Panc1 (cell line): ENCODE results near the gene RIC8B. TPM values are rescaled to one million over a fixed set of nuclear protein-coding genes. Genes with fewer than 3 reads are reported as not detected.

Source experiments
- ATAC-seq: fragments of 200-7000 bp; cut with Tn5 transposase; 2 replicates; pipeline ENCODE4 v1.9.1; 2020; ENCODE audit warnings: mild to moderate bottlenecking, moderate library complexity
- BruUV-seq: library from RNA; stranded (reverse); fragments of 400-500 nt; replicated peaks from 2 replicates; lab custom pipeline; 2021; lab: Mats Ljungman, UMichigan
- CTCF ChIA-PET: fragments of 300-600 bp; sonication (Branson Sonifier 250); formaldehyde crosslinking; loops from one replicate; lab custom pipeline; 2022; ENCODE audit warnings: antibody characterized with exemption; lab: Charles Lee
- POLR2A ChIA-PET: fragments of 300-600 bp; sonication (Branson Sonifier 250); formaldehyde crosslinking; loops from one replicate; lab custom pipeline; 2022; ENCODE audit warnings: antibody characterized with exemption; lab: Charles Lee
- DNase-seq: peaks from one replicate; pipeline ENCODE4 v3.0.0-alpha.2; 2010; ENCODE audit warnings: low read depth, low spot score
- H3K27ac ChIP-seq: 2 replicates; pipeline ENCODE4 v1.5.1; 2011; ENCODE audit warnings: mild to moderate bottlenecking, low read length, inconsistent platforms
- H3K27me3 ChIP-seq: fragments of 200-500 bp; sonication (Bioruptor generic); 2 replicates; pipeline ENCODE4 v1.6.0; 2014; ENCODE audit warnings: low read length, inconsistent platforms; ENCODE audit not compliant: control insufficient read depth, insufficient read depth
- H3K36me3 ChIP-seq: fragments of 200-500 bp; sonication (Bioruptor generic); 2 replicates; pipeline ENCODE4 v1.5.1; 2014; ENCODE audit warnings: inconsistent platforms, mild to moderate bottlenecking, low read length, moderate library complexity; ENCODE audit not compliant: control insufficient read depth, insufficient read depth
- H3K4me1 ChIP-seq: 2 replicates; pipeline ENCODE4 v1.5.1; 2011; ENCODE audit warnings: inconsistent platforms, mild to moderate bottlenecking, low read length, moderate library complexity; ENCODE audit not compliant: control insufficient read depth, insufficient read depth
- H3K4me3 ChIP-seq, 2 experiments: 2 replicates each; pipeline ENCODE4 v1.5.1; 2011 to 2012; ENCODE audit warnings: low read depth in 2 of 2, low read length in 2 of 2, mild to moderate bottlenecking in 2 of 2, inconsistent platforms in 1 of 2, moderate library complexity in 1 of 2
- H3K9me3 ChIP-seq: fragments of 200-500 bp; sonication (Bioruptor generic); 2 replicates; pipeline ENCODE4 v1.5.1; 2014; ENCODE audit warnings: low read depth, mild to moderate bottlenecking, inconsistent platforms, low read length, moderate library complexity; ENCODE audit not compliant: control insufficient read depth, insufficient read depth
- CTCF ChIP-seq: fragments of 450-650 bp; IDR thresholded peaks from 2 replicates; pipeline ENCODE4 v1.5.1; 2017; ENCODE audit warnings: mild to moderate bottlenecking
- POLR2AphosphoS5 ChIP-seq: IDR thresholded peaks from 2 replicates; pipeline ENCODE4 v1.6.1; 2012; ENCODE audit warnings: mild to moderate bottlenecking, low read depth, low read length, moderate library complexity
- REST ChIP-seq, 2 experiments: IDR thresholded peaks; 2 replicates each; pipeline ENCODE4 v1.6.1; 2011 to 2012; ENCODE audit warnings: low read depth in 2 of 2, control low read depth in 1 of 2, low read length in 1 of 2, mild to moderate bottlenecking in 1 of 2, moderate library complexity in 1 of 2; ENCODE audit not compliant: insufficient read depth in 1 of 2
- SIN3A ChIP-seq: IDR thresholded peaks from 2 replicates; pipeline ENCODE4 v1.6.1; 2012; ENCODE audit warnings: low read depth, mild to moderate bottlenecking, low read length, moderate library complexity, borderline replicate concordance; ENCODE audit not compliant: insufficient read depth
- TCF7L2 ChIP-seq: IDR thresholded peaks from 2 replicates; pipeline ENCODE4 v1.6.1; 2011; ENCODE audit warnings: mild to moderate bottlenecking, low read depth, low read length, inconsistent platforms
- in situ Hi-C: cut with HindIII; loops from 2 replicates; pipeline ENCODE4 v1.10.0; 2016; ENCODE audit warnings: low sequenced_read_pairs, low pct_unique_long_range_greater_than_20kb
- intact Hi-C: fragments of 100-400 bp; cut with micrococcal nuclease; formaldehyde crosslinking; loops from one replicate; pipeline ENCODE4 v1.10.0; 2022; ENCODE audit not compliant: unreplicated experiment
- total RNA-seq: library from RNA; stranded (reverse); gene quantifications from one replicate; pipeline ENCODE4 v1.2.1, GENCODE V29; 2021; ENCODE audit not compliant: unreplicated experiment

Gene RIC8B
- total RNA-seq, 1 experiment from 2014 or later: 16.1 TPM

- ChIA-PET CTCF (no interaction called here), POLR2A (no interaction called here)
- intact Hi-C loops (no loop called here), in situ Hi-C loops (no loop called here)
- no peak for DNase-seq
- no peak overlapping the region for H3K27ac ChIP-seq
- TF ChIP-seq SIN3A: no peak
- no peak for TF ChIP-seq POLR2AphosphoS5
- H3K36me3 ChIP-seq: no peaks in the 10 kb centered on the region
- ATAC-seq: no peak
- no TSS peak for BruUV-seq
- no peaks in the 10 kb centered on the region for H3K9me3 ChIP-seq
- H3K27me3 ChIP-seq: peaks cover 19% of the 10 kb centered on the region; the same call in 1 of the 2 replicates
- no peak overlapping the region for H3K4me3 ChIP-seq
- H3K4me1 ChIP-seq: no peaks in the 10 kb centered on the region
These were observed 29.2 kb upstream of the RIC8B start for GRCh38 chr12:106745181-106745745.

GRCh38 chr12:106747973-106748436, 26.5 kb upstream of the RIC8B start:
- DNase-seq: no peak
- no peak for TF ChIP-seq POLR2AphosphoS5
- no peak for TF ChIP-seq REST (IDR thresholded peaks at IDR 0.05; ENCODE audit: insufficient read depth in 1 of 2, low read depth in 2 of 2, low read length in 1 of 2)
- no peak for TF ChIP-seq TCF7L2
- TF ChIP-seq CTCF: no peak
- no peak overlapping the region for H3K27ac ChIP-seq
- H3K4me1 ChIP-seq: no peaks in the 10 kb centered on the region
- CTCF ChIA-PET: no interaction called here
- in situ Hi-C loops (no loop called here), intact Hi-C loops (no loop called here)
- no peak overlapping the region for H3K4me3 ChIP-seq
- BruUV-seq: no TSS peak
- no peaks in the 10 kb centered on the region for H3K9me3 ChIP-seq
- peaks cover 15% of the 10 kb centered on the region; the same call in 1 of the 2 replicates for H3K27me3 ChIP-seq
- no peak for ATAC-seq
- POLR2A ChIA-PET: no interaction called here
- no peaks in the 10 kb centered on the region for H3K36me3 ChIP-seq

- Histone ChIP-seq H3K27me3 (peaks cover 1% of the 10 kb centered on the region; the same call in 1 of the 2 replicates), H3K27ac (no peak overlapping the region), H3K4me3 (no peak overlapping the region), H3K9me3 (no peaks in the 10 kb centered on the region), H3K36me3 (no peaks in the 10 kb centered on the region), H3K4me1 (no peaks in the 10 kb centered on the region)
- ATAC-seq (no peak), DNase-seq (no peak)
- TF ChIP-seq REST (IDR thresholded peaks at IDR 0.05; ENCODE audit: insufficient read depth in 1 of 2, low read depth in 2 of 2, low read length in 1 of 2) (no peak), SIN3A (no peak), TCF7L2 (no peak), POLR2AphosphoS5 (no peak), CTCF (no peak)
- BruUV-seq: no TSS peak
- ChIA-PET CTCF (no interaction called here), POLR2A (no interaction called here)
- in situ Hi-C loops (no loop called here), intact Hi-C loops (no loop called here)
These were observed 24.0 kb upstream of the RIC8B start for GRCh38 chr12:106750524-106750923.
